GM21390 (cell line): ENCODE data around the gene SPTB.
"Not testable (repeated sequence)": the region's sequence is repeated elsewhere in the genome, so short reads cannot be mapped to it uniquely, and the experiment has no call there.

Source experiments
- ATAC-seq: cut with Tn5 transposase; IDR thresholded peaks from one replicate; pipeline ENCODE4 v1.9.1; 2021; ENCODE audit not compliant: unreplicated experiment

SPTB gene

DNA sequence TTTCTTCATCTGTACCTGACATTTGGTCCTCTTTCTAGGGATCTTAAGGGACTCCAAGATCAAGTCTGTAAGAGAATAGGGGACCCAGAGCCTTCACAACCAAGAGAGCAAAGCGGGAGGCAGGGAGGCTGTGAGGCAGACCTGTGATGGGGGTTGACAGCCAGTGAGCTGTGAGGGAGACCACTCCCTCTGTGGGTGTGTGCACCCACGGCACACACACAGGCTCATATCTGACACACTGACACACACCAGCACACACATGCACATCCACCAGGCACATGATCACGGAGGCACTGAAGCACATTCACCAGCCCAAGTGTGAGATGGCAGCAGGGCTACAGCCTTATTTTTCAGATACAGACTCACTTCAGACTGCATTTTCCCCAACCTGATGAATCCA lies 55.2 kb downstream of the SPTB start:
- ATAC-seq = no peak

DNA sequence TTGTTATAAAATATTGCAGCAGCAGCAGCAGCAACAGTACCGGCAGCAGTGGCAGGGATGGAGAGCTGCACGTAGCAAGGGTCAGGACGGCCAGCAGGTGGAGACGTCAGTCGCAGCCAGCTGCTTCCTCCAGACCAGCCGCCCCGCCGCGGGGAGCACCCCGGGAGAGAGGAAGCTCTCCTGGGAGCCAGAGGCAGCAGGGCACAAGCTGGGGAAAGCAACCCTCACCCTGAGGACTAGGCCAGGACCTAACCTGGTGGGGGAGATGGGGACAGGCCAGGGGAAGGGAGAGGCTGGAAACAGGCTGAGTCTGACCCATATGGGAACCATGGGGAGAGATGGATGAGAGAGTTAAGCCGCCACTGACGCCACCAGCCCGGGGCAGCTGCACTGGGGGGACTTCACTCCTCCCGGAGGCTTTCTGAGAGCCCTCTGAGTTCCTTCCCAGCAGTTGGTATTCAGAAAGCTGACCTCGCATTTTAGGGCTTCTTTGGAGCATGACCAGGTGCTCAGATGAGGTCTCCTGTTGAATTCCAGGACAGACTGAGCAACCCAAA lies 56.3 kb downstream of the SPTB start:
- ATAC-seq = peak; percentile 67

- no peak for ATAC-seq
Measured at GRCh38 chr14:64821651-64822050, 58.1 kb downstream of the SPTB start.

- no peak for ATAC-seq
Measured at GRCh38 chr14:64818151-64818550, 61.6 kb downstream of the SPTB start.

DNA sequence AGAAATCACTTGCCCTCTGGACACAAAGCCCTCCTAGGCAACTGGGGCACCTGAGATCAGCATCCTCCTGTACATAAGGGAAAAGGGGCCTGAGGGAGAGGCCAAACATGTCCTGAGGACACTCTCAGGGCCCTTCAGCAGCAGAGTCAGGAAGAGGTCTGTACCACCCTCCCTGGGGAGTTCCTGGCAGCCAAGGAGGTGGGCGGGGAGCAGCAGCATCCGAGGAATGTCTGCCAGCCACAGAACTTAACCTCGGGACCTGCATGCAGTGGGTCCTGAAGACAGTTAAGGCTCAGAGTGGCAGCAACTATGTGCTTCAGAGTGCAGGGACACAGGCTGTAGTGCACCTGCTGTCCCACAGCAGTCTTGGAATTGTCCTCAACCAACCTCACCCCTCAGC lies 62.1 kb downstream of the SPTB start:
- ATAC-seq = no peak

DNA sequence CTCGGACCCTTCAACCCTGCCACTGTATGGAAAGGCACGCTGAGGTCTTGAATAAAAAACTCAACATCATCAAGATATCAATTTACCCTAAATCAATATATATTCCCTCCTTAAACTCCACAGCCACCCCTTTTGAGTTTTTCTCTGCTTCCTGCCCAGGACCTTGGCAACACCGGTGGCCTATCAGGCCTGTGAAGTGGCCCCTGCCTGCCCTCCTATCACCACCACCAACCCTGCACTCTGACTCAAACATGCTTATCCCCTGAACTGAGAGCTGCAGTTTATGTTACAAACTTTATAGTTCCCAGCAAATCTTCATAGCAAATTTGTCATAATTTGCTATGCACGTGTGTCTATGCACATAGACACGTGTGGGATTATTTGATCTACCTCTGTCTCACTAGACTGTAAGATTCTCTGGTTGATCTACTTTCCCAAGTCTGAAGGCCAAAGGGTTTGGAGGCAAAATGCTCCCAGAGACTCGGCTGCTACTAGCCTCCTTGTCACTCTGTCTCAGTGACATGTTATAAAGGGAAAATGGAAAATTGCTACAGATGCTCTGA lies 63.4 kb downstream of the SPTB start:
- no peak for ATAC-seq

GRCh38 chr14:64815257-64815656 lies 64.5 kb downstream of the SPTB start:
- ATAC-seq = no peak

GRCh38 chr14:64812412-64812811 lies 67.3 kb downstream of the SPTB start:
- ATAC-seq = no peak

DNA sequence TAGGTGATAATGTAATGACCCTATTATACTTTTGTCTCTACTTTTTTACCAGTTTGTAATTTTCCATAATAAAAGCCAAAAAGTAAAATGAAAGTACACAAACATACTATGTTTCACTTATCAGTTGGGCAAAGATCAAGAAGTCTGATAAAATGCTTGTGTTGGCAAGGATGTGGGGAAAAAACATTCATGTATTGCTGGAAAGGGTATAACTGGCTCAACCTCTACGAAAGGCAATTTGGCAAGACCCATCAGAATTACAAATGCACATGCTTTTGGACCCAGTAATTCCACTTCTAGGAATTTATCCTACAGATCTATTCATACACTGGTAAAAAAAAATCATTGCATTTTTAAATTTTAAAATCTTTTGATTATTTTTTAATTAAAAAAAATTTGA lies 68.0 kb downstream of the SPTB start:
- no peak for ATAC-seq

DNA sequence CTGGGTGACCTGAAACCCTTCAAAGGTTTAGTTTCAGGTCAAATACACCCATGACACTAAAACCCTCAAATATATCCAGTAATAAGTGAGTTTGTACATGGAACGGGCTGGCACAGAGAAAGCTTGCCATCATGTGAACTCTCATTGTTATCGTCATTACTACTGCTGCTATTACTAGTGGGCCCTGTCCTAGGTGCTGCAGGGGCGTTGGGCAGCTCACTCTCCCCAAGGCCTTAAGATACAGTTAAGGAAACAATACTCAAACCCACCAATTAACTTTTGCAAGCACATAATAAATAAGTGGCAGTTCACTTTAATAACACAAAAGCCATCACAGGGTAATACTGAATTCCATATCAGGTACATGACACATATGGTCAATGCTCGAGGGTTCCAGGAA lies 71.3 kb downstream of the SPTB start:
- no peak for ATAC-seq

DNA sequence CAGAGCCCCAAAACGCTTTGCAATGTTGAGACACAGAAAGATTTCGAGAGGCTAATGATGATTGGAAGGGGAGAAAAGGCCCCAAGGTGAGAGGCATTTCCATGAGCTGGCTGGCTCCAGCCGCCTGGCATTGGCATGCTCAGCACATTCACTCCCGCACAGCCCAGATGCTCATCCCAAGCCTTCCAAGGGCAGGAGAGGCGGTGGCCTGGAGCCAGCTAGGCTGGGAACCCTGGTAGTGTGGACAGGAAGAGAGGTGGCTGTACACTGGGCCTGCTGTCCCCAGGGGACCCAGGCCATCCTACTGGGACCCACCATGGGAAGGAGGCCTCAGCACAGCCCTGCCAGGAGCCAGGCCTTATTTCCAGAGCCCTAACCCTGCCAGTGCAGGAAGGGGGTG lies 72.2 kb downstream of the SPTB start:
- no peak for ATAC-seq

- ATAC-seq = no peak
Measured at GRCh38 chr14:64806862-64807495, 72.7 kb downstream of the SPTB start.

DNA sequence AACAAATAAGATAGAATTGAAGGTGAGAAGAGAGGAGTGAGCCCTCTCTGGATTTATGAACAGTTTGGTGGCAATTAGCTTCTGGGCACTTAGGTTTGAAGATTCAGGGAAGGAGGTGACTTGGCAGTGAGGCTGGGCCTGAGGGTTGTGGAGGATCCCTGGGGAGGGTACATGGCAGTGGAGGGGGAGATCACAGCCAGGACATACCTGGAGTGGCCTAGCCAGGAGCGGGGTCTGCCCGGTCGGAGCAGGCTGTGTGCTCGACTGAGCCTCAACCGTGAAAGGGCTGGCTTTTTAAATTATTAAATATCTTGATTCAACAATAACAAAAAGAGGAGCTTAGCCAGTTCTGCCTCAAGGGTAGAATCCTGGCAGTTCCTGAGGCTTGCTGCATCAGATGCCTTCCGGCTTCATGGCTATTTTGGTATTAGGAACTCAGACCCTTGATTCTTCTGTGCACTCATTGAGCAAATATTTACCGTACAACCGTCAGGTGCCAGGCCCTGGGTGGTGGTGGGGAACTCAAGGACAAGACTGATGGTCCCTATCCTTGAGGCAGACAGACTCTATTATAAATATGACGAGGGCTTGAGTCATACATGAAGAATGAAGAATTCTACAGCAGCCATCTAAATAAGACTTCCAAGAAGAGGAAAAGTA lies 73.4 kb downstream of the SPTB start:
- no peak for ATAC-seq

- not testable (repeated sequence) for ATAC-seq
Measured at GRCh38 chr14:64805646-64806045, 74.1 kb downstream of the SPTB start.

DNA sequence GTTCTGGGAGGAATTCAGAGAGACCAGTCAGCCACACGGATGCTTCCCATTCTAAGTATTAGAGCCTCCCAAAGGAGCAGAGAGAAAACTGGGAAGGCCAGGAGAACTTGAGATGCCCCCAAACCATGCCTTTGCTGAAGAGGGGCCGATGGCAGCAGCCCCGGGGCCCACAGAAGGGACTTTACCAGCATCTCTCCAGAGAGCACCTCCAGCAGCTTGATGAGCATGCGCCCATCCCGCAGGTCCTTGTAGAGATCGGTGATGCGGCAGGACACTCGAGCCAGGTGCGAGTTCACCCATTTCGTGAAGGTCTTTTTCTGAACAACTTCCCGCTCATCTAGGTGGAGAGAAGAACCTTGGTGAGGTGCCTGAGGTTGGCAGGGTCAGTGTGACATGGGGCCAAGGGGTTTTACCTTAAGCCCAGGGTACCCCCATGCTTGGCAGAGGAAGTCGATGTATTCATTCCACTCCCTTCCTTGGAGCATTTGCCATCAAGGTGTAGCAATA lies 74.9 kb downstream of the SPTB start:
- ATAC-seq = no peak

- no peak for ATAC-seq
Measured at GRCh38 chr14:64801800-64802199, 77.9 kb downstream of the SPTB start.

GRCh38 chr14:64801046-64801445 lies 78.7 kb downstream of the SPTB start:
- no peak for ATAC-seq

GRCh38 chr14:64800000-64800399 lies 79.7 kb downstream of the SPTB start:
- ATAC-seq = no peak

DNA sequence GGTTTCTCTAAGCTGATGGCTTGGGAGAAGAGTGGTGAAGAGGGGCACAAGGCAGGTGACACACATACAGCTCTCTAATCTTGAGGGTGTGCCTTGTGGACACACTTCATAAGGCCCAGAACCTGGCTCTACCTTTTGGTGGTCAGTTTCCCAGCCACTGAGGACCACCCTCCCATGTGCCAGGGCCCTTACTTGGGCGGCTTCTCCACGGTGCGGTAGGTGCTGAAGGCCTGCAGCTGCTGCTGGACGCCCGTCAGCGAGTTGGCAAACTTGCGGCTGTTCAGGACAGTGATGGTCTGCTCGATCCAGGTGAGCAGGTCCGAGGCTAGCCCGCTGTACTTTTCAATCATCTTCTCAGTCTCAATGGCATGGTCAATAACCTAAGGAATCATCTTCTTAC lies 80.2 kb downstream of the SPTB start:
- ATAC-seq = no peak

DNA sequence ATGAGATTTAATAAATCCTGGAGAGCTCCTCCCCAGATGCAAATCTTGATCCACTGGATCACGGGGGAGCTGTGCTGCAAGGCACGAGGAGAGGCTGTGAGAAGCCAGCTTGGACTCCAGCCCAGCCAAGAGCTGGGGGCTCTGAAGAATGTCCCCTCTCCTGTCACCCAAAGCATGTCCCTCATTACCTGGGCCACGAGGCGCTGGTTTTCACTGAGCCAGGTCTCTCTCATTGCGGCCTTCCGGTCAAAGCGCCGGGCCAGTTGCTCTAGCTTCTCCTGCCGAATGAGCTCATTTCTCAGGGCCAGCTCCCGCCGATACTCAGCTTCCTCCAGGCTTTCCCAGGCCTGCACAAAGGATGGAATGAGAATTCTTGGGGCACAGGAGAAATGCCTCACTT lies 83.3 kb downstream of the SPTB start:
- ATAC-seq = no peak

DNA sequence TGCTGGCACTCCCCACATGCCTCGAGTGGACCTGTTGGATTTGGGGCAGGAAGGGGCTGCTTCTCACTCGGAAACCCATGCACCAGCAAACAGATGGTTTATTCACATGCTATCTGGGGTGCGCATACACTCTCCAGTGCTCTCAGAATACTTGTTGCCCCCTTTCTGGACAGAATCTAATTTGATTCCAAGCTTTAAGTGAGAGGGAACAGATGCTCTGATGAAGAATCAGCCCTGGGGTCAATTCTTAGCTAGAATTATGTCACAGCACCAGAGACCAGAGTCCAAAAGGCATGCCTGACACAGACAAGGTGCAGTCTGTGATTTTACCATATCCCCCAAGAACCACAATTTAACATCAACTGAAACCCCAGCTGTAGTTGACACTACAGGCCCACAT lies 83.8 kb downstream of the SPTB start:
- ATAC-seq = no peak

- ATAC-seq = no peak
Measured at GRCh38 chr14:64795211-64795610, 84.5 kb downstream of the SPTB start.
